Tibial nerve (tissue), 4 donors: Measurements from ENCODE around the gene MYO5A. TPM values are rescaled to one million over a fixed set of nuclear protein-coding genes. Genes with fewer than 3 reads are reported as not detected.
A peak's percentile ranks its signal among the peaks of the same experiment; 100 is the strongest.

Experiments used
- DNase-seq, 2 donors: peaks; one replicate each; pipeline ENCODE4 v3.0.0-alpha.2; 2019; ENCODE audit warnings: low spot score in 2 of 2
- H3K27ac ChIP-seq, 4 donors: fragments of 200-600 bp; sonication (generic) in 3 of 4; one replicate each; pipeline ENCODE4 v1.5.1; 2017 to 2019; ENCODE audit warnings: mild to moderate bottlenecking in 1 of 4
- H3K27me3 ChIP-seq, 2 donors: fragments of 200-600 bp; sonication (generic) in 1 of 2; one replicate each; pipeline versions ENCODE4 v1.5.1 to v1.6.0; 2017 to 2019
- H3K36me3 ChIP-seq, 3 donors: fragments of 200-600 bp; sonication (generic); one replicate each; pipeline ENCODE4 v1.5.1; 2018 to 2019
- H3K4me1 ChIP-seq, 4 donors: fragments of 200-600 bp; sonication (generic) in 3 of 4; one replicate each; pipeline ENCODE4 v1.5.1; 2017 to 2019
- H3K4me3 ChIP-seq, 4 donors: fragments of 200-600 bp; sonication (generic) in 3 of 4; one replicate each; pipeline ENCODE4 v1.5.1; 2017 to 2019; ENCODE audit warnings: mild to moderate bottlenecking in 1 of 4, moderate library complexity in 1 of 4
- H3K9me3 ChIP-seq, 4 donors: fragments of 200-600 bp; sonication (generic) in 3 of 4; one replicate each; pipeline ENCODE4 v1.5.1; 2017 to 2019
- CTCF ChIP-seq, 5 experiments: fragments of 200-600 bp in 3 of 5; fragments of 450-650 bp in 2 of 5; sonication (generic) in 3 of 5; IDR thresholded peaks; one replicate each; pipeline ENCODE4 v1.5.1; 2016 to 2019; ENCODE audit warnings: antibody characterized with exemption in 5 of 5, mild to moderate bottlenecking in 3 of 5, moderate library complexity in 2 of 5
- EP300 ChIP-seq, 2 donors: sonication (generic); formaldehyde crosslinking; IDR thresholded peaks; one replicate each; pipeline ENCODE4 v1.6.1; 2017; ENCODE audit warnings: antibody characterized with exemption in 2 of 2, mild to moderate bottlenecking in 1 of 2
- POLR2A ChIP-seq, 2 donors: fragments of 450-650 bp; IDR thresholded peaks; one replicate each; pipeline ENCODE4 v1.6.1; 2017; ENCODE audit warnings: antibody characterized with exemption in 2 of 2, mild to moderate bottlenecking in 2 of 2, moderate library complexity in 2 of 2
- WGBS, 2 donors: methylation state at CpG; one replicate each; pipeline ENCODE4 v1.1.5; 2018; 5-methylcytosine and 5-hydroxymethylcytosine counted together
- total RNA-seq, 4 donors: library from RNA; depleted of rRNA; stranded (reverse); fragments of >200 nt; gene quantifications; one replicate each; pipeline ENCODE4 v1.1.0, GENCODE V29; 2016

MYO5A gene
- total RNA-seq, 4 donors from 2014 or later: 38.7 to 101 (median 46.9) TPM

GRCh38 chr15:52378746-52379394 is 149.8 kb downstream of the MYO5A start:
- Histone ChIP-seq H3K27me3 (no peaks in the 10 kb centered on the region), H3K27ac (no peak overlapping the region), H3K9me3 (peaks cover 0 to 4% (median 0%) of the 10 kb centered on the region in 4 donors), H3K36me3 (peaks cover 0 to 95% (median 18%) of the 10 kb centered on the region in 3 donors), H3K4me1 (no peaks in the 10 kb centered on the region), H3K4me3 (no peak overlapping the region)
- WGBS, 2 donors: 93 to 96% methylated on average over 6 of the region's 6 CpGs
- DNase-seq: no peak
- TF ChIP-seq EP300 (IDR thresholded peaks at IDR 0.05): no peak
- no peak for TF ChIP-seq POLR2A (IDR thresholded peaks at IDR 0.05)
- TF ChIP-seq CTCF (IDR thresholded peaks at IDR 0.05): no peak

- H3K36me3 ChIP-seq: peaks cover 0 to 89% (median 0%) of the 10 kb centered on the region in 3 donors
These were observed 158.7 kb downstream of the MYO5A start for GRCh38 chr15:52370010-52370409.

GRCh38 chr15:52369455-52369854 is 159.2 kb downstream of the MYO5A start:
- WGBS, 2 donors: 87 to 95% methylated on average over 3 of the region's 3 CpGs
- no peak for TF ChIP-seq POLR2A (IDR thresholded peaks at IDR 0.05)
- TF ChIP-seq EP300 (IDR thresholded peaks at IDR 0.05): no peak
- no peak for TF ChIP-seq CTCF (IDR thresholded peaks at IDR 0.05)
- peaks cover 0 to 2% (median 0%) of the 10 kb centered on the region in 4 donors for H3K9me3 ChIP-seq
- H3K27me3 ChIP-seq: no peaks in the 10 kb centered on the region
- H3K27ac ChIP-seq: no peak overlapping the region
- H3K4me3 ChIP-seq: no peak overlapping the region
- no peaks in the 10 kb centered on the region for H3K4me1 ChIP-seq
- H3K36me3 ChIP-seq: peaks cover 0 to 86% (median 0%) of the 10 kb centered on the region in 3 donors
- no peak for DNase-seq

More at GRCh38 chr15:52370010-52370409, 158.7 kb downstream of the MYO5A start:
- TF ChIP-seq POLR2A (IDR thresholded peaks at IDR 0.05) (no peak), EP300 (IDR thresholded peaks at IDR 0.05) (no peak), CTCF (IDR thresholded peaks at IDR 0.05) (no peak)
- Histone ChIP-seq H3K4me3 (no peak overlapping the region), H3K9me3 (peaks cover 0 to 4% (median 0%) of the 10 kb centered on the region in 4 donors), H3K27me3 (no peaks in the 10 kb centered on the region), H3K27ac (no peak overlapping the region), H3K4me1 (no peaks in the 10 kb centered on the region)
- 85 to 86% methylated on average over 9 of the region's 9 CpGs for WGBS, 2 donors
- peak in 1 of 2 donors; percentile 12 for DNase-seq

GRCh38 chr15:52369030-52369429 is 159.7 kb downstream of the MYO5A start:
- H3K27ac ChIP-seq: no peak overlapping the region
- DNase-seq: no peak
- peaks cover 0 to 86% (median 0%) of the 10 kb centered on the region in 3 donors for H3K36me3 ChIP-seq
- no peaks in the 10 kb centered on the region for H3K27me3 ChIP-seq
- WGBS, 2 donors: 93% methylated on average over 3 of the region's 3 CpGs
- H3K4me3 ChIP-seq: no peak overlapping the region
- no peak for TF ChIP-seq CTCF (IDR thresholded peaks at IDR 0.05)
- TF ChIP-seq POLR2A (IDR thresholded peaks at IDR 0.05): no peak
- no peak for TF ChIP-seq EP300 (IDR thresholded peaks at IDR 0.05)
- H3K9me3 ChIP-seq: no peaks in the 10 kb centered on the region
- H3K4me1 ChIP-seq: no peaks in the 10 kb centered on the region

GRCh38 chr15:52368402-52368801 is 160.3 kb downstream of the MYO5A start:
- Histone ChIP-seq H3K9me3 (no peaks in the 10 kb centered on the region), H3K4me3 (no peak overlapping the region), H3K27ac (no peak overlapping the region), H3K36me3 (peaks cover 0 to 87% (median 0%) of the 10 kb centered on the region in 3 donors), H3K27me3 (no peaks in the 10 kb centered on the region), H3K4me1 (no peaks in the 10 kb centered on the region)
- WGBS, 2 donors: 89 to 94% methylated on average over 3 of the region's 3 CpGs
- no peak for DNase-seq
- no peak for TF ChIP-seq POLR2A (IDR thresholded peaks at IDR 0.05)
- no peak for TF ChIP-seq CTCF (IDR thresholded peaks at IDR 0.05)
- no peak for TF ChIP-seq EP300 (IDR thresholded peaks at IDR 0.05)
